IMR-90 (cell line): ENCODE results near the gene LILRA6. TPM values are rescaled to one million over a fixed set of nuclear protein-coding genes. Genes with fewer than 3 reads are reported as not detected.

Experiments used
- ATAC-seq: fragments of 200-7000 bp; cut with Tn5 transposase; 2 replicates; pipeline ENCODE4 v1.9.1; 2020; ENCODE audit warnings: low read depth, mild to moderate bottlenecking, moderate library complexity
- BruUV-seq: library from RNA; stranded (reverse); fragments of 400-500 nt; replicated peaks from 2 replicates; lab custom pipeline; 2021; lab: Mats Ljungman, UMichigan
- CTCF ChIA-PET: fragments of 300-600 bp; formaldehyde crosslinking; extraction: SDS; loops from one replicate; lab custom pipeline; 2021; ENCODE audit warnings: antibody characterized with exemption; lab: Yijun Ruan, JAX
- POLR2A ChIA-PET: fragments of 300-600 bp; sonication (Branson Sonifier 250); formaldehyde crosslinking; loops from one replicate; lab custom pipeline; 2022; ENCODE audit warnings: antibody characterized with exemption; ENCODE audit not compliant: unreplicated experiment; lab: Charles Lee
- DNase-seq: peaks from one replicate; pipeline ENCODE4 v3.0.0; 2013
- H2AFZ ChIP-seq: replicated peaks from 2 replicates; pipeline ENCODE3; 2013; ENCODE audit warnings: low read length, mild to moderate bottlenecking; ENCODE audit not compliant: poor library complexity
- H2AK5ac ChIP-seq: 2 replicates; pipeline ENCODE4 v1.6.1; 2013; ENCODE audit warnings: low read depth, low read length, inconsistent platforms
- H2AK9ac ChIP-seq: replicated peaks from 2 replicates; pipeline ENCODE3; 2013; ENCODE audit warnings: mild to moderate bottlenecking, low read depth, low read length, moderate library complexity; ENCODE audit not compliant: poor library complexity
- H2BK120ac ChIP-seq: 2 replicates; pipeline ENCODE4 v1.6.1; 2013; ENCODE audit warnings: low read depth, low read length, inconsistent platforms
- H2BK15ac ChIP-seq: 3 replicates; pipeline ENCODE4 v1.6.1; 2013; ENCODE audit warnings: low read depth, low read length, inconsistent platforms
- H2BK20ac ChIP-seq: 2 replicates; pipeline ENCODE4 v1.6.1; 2013; ENCODE audit warnings: low read depth, mild to moderate bottlenecking, inconsistent platforms, low read length, moderate library complexity
- H2BK5ac ChIP-seq: 2 replicates; pipeline ENCODE4 v1.6.1; 2013; ENCODE audit warnings: mild to moderate bottlenecking, low read depth, low read length, inconsistent platforms; ENCODE audit not compliant: poor library complexity, severe bottlenecking
- H3K14ac ChIP-seq: replicated peaks from 2 replicates; pipeline ENCODE4 v1.6.1; 2013; ENCODE audit warnings: low read depth, low read length, inconsistent platforms
- H3K18ac ChIP-seq: 2 replicates; pipeline ENCODE4 v1.6.1; 2013; ENCODE audit warnings: low read depth, low read length, control low read depth
- H3K23ac ChIP-seq: 2 replicates; pipeline ENCODE4 v1.6.1; 2013; ENCODE audit warnings: low read depth, low read length, inconsistent platforms
- H3K27ac ChIP-seq: 2 replicates; pipeline ENCODE4 v1.5.1; 2013; ENCODE audit warnings: mild to moderate bottlenecking, control low read depth, low read length; ENCODE audit not compliant: insufficient read depth
- H3K27me3 ChIP-seq: 2 replicates; pipeline ENCODE4 v1.6.1; 2013; ENCODE audit warnings: low read length; ENCODE audit not compliant: control insufficient read depth, insufficient read depth
- H3K36me3 ChIP-seq: 2 replicates; pipeline ENCODE4 v1.6.1; 2013; ENCODE audit warnings: low read length, mixed read lengths; ENCODE audit not compliant: control insufficient read depth, insufficient read depth
- H3K4ac ChIP-seq: 2 replicates; pipeline ENCODE4 v1.6.1; 2013; ENCODE audit warnings: low read depth, low read length, inconsistent platforms
- H3K4me1 ChIP-seq: 2 replicates; pipeline ENCODE4 v1.6.1; 2013; ENCODE audit warnings: low read length, mixed read lengths; ENCODE audit not compliant: control insufficient read depth, insufficient read depth
- H3K4me2 ChIP-seq: 2 replicates; pipeline ENCODE4 v1.6.1; 2013; ENCODE audit warnings: low read depth, mild to moderate bottlenecking, control low read depth, low read length, moderate library complexity
- H3K4me3 ChIP-seq: 2 replicates; pipeline ENCODE4 v1.5.1; 2013; ENCODE audit warnings: low read depth, mild to moderate bottlenecking, control low read depth, low read length, moderate library complexity; ENCODE audit not compliant: insufficient read depth
- H3K56ac ChIP-seq: 2 replicates; pipeline ENCODE4 v1.6.1; 2013; ENCODE audit warnings: low read length, inconsistent platforms; ENCODE audit not compliant: insufficient read depth; ENCODE audit errors: extremely low read depth
- H3K79me1 ChIP-seq, 2 experiments: 2 replicates each; pipeline ENCODE4 v1.6.1; 2013; ENCODE audit warnings: low read length in 2 of 2, inconsistent platforms in 1 of 2, low read depth in 1 of 2
- H3K9ac ChIP-seq: 2 replicates; pipeline ENCODE4 v1.6.1; 2013; ENCODE audit warnings: low read depth, low read length, control low read depth
- H3K9me1 ChIP-seq: 2 replicates; pipeline ENCODE4 v1.6.1; 2013; ENCODE audit warnings: low read length, inconsistent platforms; ENCODE audit not compliant: insufficient read depth
- H3K9me3 ChIP-seq: 2 replicates; pipeline ENCODE4 v1.6.1; 2013; ENCODE audit warnings: low read length; ENCODE audit not compliant: control insufficient read depth, insufficient read depth
- H4K20me1 ChIP-seq: 2 replicates; pipeline ENCODE4 v1.6.1; 2013; ENCODE audit warnings: low read length, inconsistent platforms; ENCODE audit not compliant: insufficient read depth
- H4K5ac ChIP-seq: 2 replicates; pipeline ENCODE4 v1.6.1; 2013; ENCODE audit warnings: mild to moderate bottlenecking, low read depth, low read length, control low read depth
- H4K8ac ChIP-seq, 2 experiments: 2 replicates each; pipeline ENCODE4 v1.6.1; 2013; ENCODE audit warnings: low read depth in 2 of 2, low read length in 2 of 2, control low read depth in 1 of 2, inconsistent platforms in 1 of 2
- H4K91ac ChIP-seq: 2 replicates; pipeline ENCODE4 v1.6.1; 2013; ENCODE audit warnings: low read depth, low read length, inconsistent platforms; ENCODE audit not compliant: insufficient read depth
- BHLHE40 ChIP-seq: fragments of 150-350 bp; IDR thresholded peaks from 2 replicates; pipeline ENCODE4 v1.6.1; 2016; ENCODE audit warnings: mild to moderate bottlenecking, low read depth, low read length
- CEBPB ChIP-seq: IDR thresholded peaks from 2 replicates; pipeline ENCODE4 v1.6.1; 2012; ENCODE audit warnings: low read depth, low read length, improper control_type of control experiment
- CHD1 ChIP-seq: IDR thresholded peaks from 2 replicates; pipeline ENCODE4 v1.6.1; 2012; ENCODE audit warnings: low read depth, low read length, improper control_type of control experiment
- FOS ChIP-seq: fragments of 150-350 bp; IDR thresholded peaks from 2 replicates; pipeline ENCODE4 v1.6.1; 2016; ENCODE audit warnings: low read depth, low read length
- MAZ ChIP-seq: IDR thresholded peaks from 2 replicates; pipeline ENCODE4 v1.6.1; 2012; ENCODE audit warnings: low read depth, mild to moderate bottlenecking, low read length, improper control_type of control experiment, moderate library complexity, borderline replicate concordance
- MXI1 ChIP-seq: IDR thresholded peaks from 2 replicates; pipeline ENCODE4 v1.6.1; 2012; ENCODE audit warnings: low read depth, mild to moderate bottlenecking, low read length, moderate library complexity, borderline replicate concordance
- NFE2L2 ChIP-seq: fragments of 150-350 bp; IDR thresholded peaks from 2 replicates; pipeline ENCODE4 v1.6.1; 2016; ENCODE audit warnings: low read depth, mild to moderate bottlenecking, low read length
- RAD21 ChIP-seq: IDR thresholded peaks from 2 replicates; pipeline ENCODE4 v1.6.1; 2012; ENCODE audit warnings: low read length, improper control_type of control experiment
- RFX5 ChIP-seq: IDR thresholded peaks from 2 replicates; pipeline ENCODE4 v1.8.0; 2012; ENCODE audit warnings: low read depth, mild to moderate bottlenecking, low read length, moderate library complexity
- SMC3 ChIP-seq: fragments of 150-350 bp; IDR thresholded peaks from 2 replicates; pipeline ENCODE4 v1.6.1; 2016; ENCODE audit warnings: low read depth, mild to moderate bottlenecking, antibody characterized with exemption, low read length, moderate library complexity
- whole genome bisulfite sequencing, 2 experiments: methylation state at CpG; one replicate each; pipeline versions ENCODE4 v1.1.5 to v1.1.7; 2013; ENCODE audit warnings: missing lambda C conversion rate in 2 of 2; ENCODE audit not compliant: insufficient read length in 1 of 2; ENCODE audit errors: extremely low coverage in 2 of 2; 5-methylcytosine and 5-hydroxymethylcytosine counted together
- dilution Hi-C: fragments of 300-500 bp; cut with HindIII; formaldehyde crosslinking; loops from one replicate; pipeline ENCODE4 v1.14.3; 2018; ENCODE audit warnings: low sequenced_read_pairs; ENCODE audit not compliant: unreplicated experiment
- in situ Hi-C: fragments of 300-500 bp; cut with MboI; formaldehyde crosslinking; loops from 3 replicates; pipeline ENCODE4 v1.14.3; 2019; ENCODE audit warnings: low sequenced_read_pairs, inconsistent platforms, mixed read lengths
- intact Hi-C: fragments of 100-400 bp; cut with micrococcal nuclease; formaldehyde crosslinking; loops from 2 replicates; pipeline ENCODE4 v1.10.0; 2022
- polyA plus RNA-seq, 3 experiments: library from polyadenylated mRNA; depleted of rRNA; stranded (reverse); fragments of >200 nt; gene quantifications; 2 replicates each; pipeline ENCODE4 v1.2.3, GENCODE V29; 2012; ENCODE audit warnings: low replicate concordance in 1 of 3
- total RNA-seq: library from RNA; depleted of rRNA; stranded (reverse); fragments of >200 nt; gene quantifications from 2 replicates; pipeline ENCODE4 v1.2.3, GENCODE V29; 2012
- TF ChIP-seq, protein P1 (sequence below): fragments of 150-350 bp; IDR thresholded peaks from 2 replicates; pipeline ENCODE4 v1.6.1; 2016; ENCODE audit warnings: low read depth, mild to moderate bottlenecking, low read length, moderate library complexity, borderline replicate concordance
- TF ChIP-seq, protein P2 (sequence below): conservative IDR thresholded peaks from 2 replicates; pipeline ENCODE4 v1.5.1; 2012; ENCODE audit warnings: mild to moderate bottlenecking, low read depth, low read length, improper control_type of control experiment

LILRA6 gene
- total and polyA plus RNA-seq, 2 of the 4 experiments (the other 2 are of a cell fraction): not detected

DNA sequence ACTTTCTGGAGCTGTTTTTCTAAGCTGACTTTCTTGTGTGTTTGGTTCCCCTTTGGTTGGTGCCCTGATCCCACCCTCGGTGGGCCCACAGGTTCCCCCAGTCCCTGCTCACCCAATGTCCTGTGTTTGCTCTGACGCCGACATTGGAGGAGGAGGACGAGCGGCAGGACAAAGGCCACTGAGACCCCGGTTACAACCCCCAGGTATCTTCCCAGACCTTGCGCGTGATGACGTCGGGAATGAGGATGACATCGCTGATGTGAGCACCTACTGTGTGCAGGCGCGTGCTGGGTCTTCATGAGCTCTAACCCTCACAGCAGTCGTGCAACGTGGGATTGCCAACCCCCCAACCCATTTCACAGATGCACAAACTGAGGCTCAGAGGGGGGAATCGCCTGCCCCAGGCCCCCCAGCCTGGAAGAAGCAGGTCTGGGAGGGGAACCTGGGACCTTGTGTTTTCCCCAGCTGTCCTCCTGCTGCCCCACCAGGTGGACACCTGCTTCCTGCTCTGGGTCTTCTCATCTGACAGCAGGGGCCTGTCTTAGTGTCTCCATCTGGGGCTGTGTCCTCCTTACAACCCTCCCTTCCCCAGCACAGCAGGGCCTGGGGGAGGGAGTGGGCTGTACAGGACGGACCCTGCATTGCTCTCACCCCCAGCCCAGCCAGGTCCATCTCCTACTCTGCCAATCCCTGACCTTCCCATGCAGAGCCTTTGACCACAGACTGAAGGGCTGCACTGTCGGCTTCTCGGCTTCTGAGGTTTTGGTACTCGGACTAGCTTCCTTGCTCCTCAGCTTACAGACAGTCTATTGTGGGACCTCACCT is 4.7 kb upstream of the LILRA6 start (continued):
- TF ChIP-seq RFX5: no peak

DNA sequence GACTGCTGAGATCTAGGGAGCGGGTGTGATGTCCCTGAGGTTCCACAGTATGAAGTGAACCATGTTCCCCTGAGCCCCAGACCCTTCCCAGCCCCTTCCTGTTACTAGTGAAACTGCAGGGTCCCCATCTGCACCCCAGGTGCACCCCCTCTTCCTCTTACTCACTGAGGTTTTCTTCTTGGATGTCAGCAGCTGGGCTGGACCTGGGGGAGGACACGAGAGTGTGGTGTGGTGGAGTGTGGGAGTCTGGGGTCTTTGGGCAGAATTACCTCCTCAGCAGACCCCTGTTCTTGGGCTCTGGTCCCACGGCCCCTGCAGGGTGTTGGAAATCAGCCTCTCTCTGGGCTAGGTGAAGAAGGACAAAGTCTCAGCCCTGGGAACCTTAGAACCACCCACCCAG is 3.3 kb upstream of the LILRA6 start:
- H3K27ac ChIP-seq: no peak overlapping the region
- dilution Hi-C loops (no loop called here), in situ Hi-C loops (no loop called here), intact Hi-C loops (no loop called here)
- H3K23ac ChIP-seq: no peak overlapping the region
- no peak overlapping the region for H2BK20ac ChIP-seq
- BruUV-seq: no TSS peak
- CTCF ChIA-PET: no interaction called here
- H4K5ac ChIP-seq: no peak overlapping the region
- H3K36me3 ChIP-seq: no peaks in the 10 kb centered on the region
- no peak overlapping the region for H3K4me2 ChIP-seq
- H3K18ac ChIP-seq: no peak overlapping the region
- POLR2A ChIA-PET: no interaction called here
- H2AK5ac ChIP-seq: no peak overlapping the region
- no peaks in the 10 kb centered on the region for H3K9me3 ChIP-seq
- no peak overlapping the region for H2BK15ac ChIP-seq
- no peak overlapping the region for H3K14ac ChIP-seq
- H4K8ac ChIP-seq: no peak overlapping the region
- H3K56ac ChIP-seq: no peak overlapping the region
- H3K4me3 ChIP-seq: no peak overlapping the region
- ATAC-seq (no peak), DNase-seq (no peak)
- H4K91ac ChIP-seq: no peak overlapping the region
- TF ChIP-seq, protein P1, sequence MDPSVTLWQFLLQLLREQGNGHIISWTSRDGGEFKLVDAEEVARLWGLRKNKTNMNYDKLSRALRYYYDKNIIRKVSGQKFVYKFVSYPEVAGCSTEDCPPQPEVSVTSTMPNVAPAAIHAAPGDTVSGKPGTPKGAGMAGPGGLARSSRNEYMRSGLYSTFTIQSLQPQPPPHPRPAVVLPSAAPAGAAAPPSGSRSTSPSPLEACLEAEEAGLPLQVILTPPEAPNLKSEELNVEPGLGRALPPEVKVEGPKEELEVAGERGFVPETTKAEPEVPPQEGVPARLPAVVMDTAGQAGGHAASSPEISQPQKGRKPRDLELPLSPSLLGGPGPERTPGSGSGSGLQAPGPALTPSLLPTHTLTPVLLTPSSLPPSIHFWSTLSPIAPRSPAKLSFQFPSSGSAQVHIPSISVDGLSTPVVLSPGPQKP: no peak
- TF ChIP-seq CHD1: no peak
- TF ChIP-seq BHLHE40: no peak
- no peak for TF ChIP-seq MXI1
- no peak for TF ChIP-seq RFX5
- TF ChIP-seq RAD21: no peak
- TF ChIP-seq FOS: no peak
- TF ChIP-seq MAZ: no peak
- no peak for TF ChIP-seq NFE2L2
- no peak for TF ChIP-seq CEBPB
- TF ChIP-seq, protein P2, sequence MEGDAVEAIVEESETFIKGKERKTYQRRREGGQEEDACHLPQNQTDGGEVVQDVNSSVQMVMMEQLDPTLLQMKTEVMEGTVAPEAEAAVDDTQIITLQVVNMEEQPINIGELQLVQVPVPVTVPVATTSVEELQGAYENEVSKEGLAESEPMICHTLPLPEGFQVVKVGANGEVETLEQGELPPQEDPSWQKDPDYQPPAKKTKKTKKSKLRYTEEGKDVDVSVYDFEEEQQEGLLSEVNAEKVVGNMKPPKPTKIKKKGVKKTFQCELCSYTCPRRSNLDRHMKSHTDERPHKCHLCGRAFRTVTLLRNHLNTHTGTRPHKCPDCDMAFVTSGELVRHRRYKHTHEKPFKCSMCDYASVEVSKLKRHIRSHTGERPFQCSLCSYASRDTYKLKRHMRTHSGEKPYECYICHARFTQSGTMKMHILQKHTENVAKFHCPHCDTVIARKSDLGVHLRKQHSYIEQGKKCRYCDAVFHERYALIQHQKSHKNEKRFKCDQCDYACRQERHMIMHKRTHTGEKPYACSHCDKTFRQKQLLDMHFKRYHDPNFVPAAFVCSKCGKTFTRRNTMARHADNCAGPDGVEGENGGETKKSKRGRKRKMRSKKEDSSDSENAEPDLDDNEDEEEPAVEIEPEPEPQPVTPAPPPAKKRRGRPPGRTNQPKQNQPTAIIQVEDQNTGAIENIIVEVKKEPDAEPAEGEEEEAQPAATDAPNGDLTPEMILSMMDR: no peak
- no peak for TF ChIP-seq SMC3
- H3K9ac ChIP-seq: no peak overlapping the region
- H2BK120ac ChIP-seq: no peak overlapping the region
- H2AFZ ChIP-seq: no peak overlapping the region
- no peak overlapping the region for H3K4ac ChIP-seq
- H3K79me1 ChIP-seq: no peaks in the 10 kb centered on the region
- WGBS, 2 experiments: no CpG with 5 or more reads among the region's 3 CpGs
- H3K27me3 ChIP-seq: no peaks in the 10 kb centered on the region; the same call in none of the 2 replicates
- H4K20me1 ChIP-seq: no peaks in the 10 kb centered on the region
- no peak overlapping the region for H2BK5ac ChIP-seq
- no peaks in the 10 kb centered on the region for H3K9me1 ChIP-seq
- H2AK9ac ChIP-seq: no peak overlapping the region
- H3K4me1 ChIP-seq: no peaks in the 10 kb centered on the region
